ES-I3 (cell line): ENCODE results near the gene MMP7.
"Not testable (repeated sequence)": the region's sequence is repeated elsewhere in the genome, so short reads cannot be mapped to it uniquely, and the experiment has no call there.

Experiments used
- H3K36me3 ChIP-seq: 2 replicates; pipeline ENCODE4 v1.6.1; 2013; ENCODE audit warnings: mild to moderate bottlenecking, low read length, control low read depth, moderate library complexity; ENCODE audit not compliant: insufficient read depth
- H3K4me1 ChIP-seq: 2 replicates; pipeline ENCODE4 v1.6.1; 2013; ENCODE audit warnings: mild to moderate bottlenecking, control low read depth, low read length; ENCODE audit not compliant: insufficient read depth
- H3K9ac ChIP-seq: 2 replicates; pipeline ENCODE4 v1.6.1; 2013; ENCODE audit warnings: low read depth, mild to moderate bottlenecking, low read length, moderate library complexity
- H3K9me3 ChIP-seq: 2 replicates; pipeline ENCODE4 v1.6.1; 2013; ENCODE audit warnings: mild to moderate bottlenecking, low read length, moderate library complexity; ENCODE audit not compliant: control insufficient read depth, insufficient read depth

MMP7 gene

DNA sequence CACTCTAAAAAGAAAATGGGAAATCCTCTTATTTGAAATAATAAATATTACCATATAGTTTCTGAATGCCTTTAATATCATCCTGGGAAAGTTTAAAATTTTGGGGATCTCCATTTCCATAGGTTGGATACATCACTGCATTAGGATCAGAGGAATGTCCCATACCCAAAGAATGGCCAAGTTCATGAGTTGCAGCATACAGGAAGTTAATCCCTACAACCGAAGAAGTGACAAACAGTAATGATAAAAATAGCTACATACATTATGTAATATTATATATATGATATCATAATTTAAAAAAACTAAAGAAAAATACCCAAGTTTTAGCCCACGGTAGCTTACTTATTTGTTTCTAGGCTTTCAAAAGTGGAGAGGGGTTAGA, 7.4 kb downstream of the MMP7 start:
- H3K4me1 ChIP-seq, result no peaks in the 10 kb centered on the region
- H3K9me3 ChIP-seq, result no peaks in the 10 kb centered on the region
- no peaks in the 10 kb centered on the region for H3K36me3 ChIP-seq
- H3K9ac ChIP-seq, result no peak overlapping the region

DNA sequence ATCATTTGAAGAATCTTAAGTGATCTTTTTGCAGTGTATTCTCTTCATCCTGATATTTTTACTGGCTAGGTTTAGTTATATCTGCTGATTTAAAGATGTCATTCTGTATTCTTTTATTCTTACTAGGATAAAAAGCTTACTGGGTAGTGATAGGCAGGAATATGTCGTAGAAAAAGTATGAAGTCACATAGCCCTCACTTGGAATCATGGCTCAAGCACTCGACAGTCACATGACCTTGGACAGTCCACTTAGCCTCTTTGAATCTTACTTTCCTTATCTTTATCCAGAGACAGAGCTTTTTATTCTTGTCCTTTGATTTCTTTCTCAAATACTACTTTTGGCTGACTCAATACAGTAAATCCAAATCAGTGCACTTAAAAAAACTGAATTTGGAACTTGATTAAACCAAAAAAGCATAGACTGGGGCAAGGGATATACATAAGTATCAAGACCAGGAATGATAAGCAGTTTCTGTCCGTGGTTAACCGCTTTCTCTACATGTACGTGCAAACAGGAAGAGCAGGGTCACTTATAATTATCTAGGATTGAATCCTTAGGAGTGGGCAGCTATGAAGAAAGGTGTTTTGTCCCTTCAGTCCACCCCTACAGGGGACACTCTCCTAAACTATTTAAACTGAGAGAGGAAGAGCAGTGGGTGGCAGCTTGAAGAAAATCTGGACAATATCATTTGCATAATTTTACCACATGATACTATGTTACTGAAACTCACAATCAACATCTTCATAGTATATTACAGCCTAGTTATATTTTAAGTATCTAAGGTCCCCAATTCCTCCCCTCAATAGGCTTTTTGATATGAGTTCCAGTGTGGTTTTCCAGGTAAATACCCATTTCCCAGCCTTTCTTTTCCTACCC, 8.0 kb downstream of the MMP7 start:
- Histone ChIP-seq H3K9me3 (no peaks in the 10 kb centered on the region), H3K36me3 (no peaks in the 10 kb centered on the region), H3K4me1 (no peaks in the 10 kb centered on the region), H3K9ac (no peak overlapping the region)

DNA sequence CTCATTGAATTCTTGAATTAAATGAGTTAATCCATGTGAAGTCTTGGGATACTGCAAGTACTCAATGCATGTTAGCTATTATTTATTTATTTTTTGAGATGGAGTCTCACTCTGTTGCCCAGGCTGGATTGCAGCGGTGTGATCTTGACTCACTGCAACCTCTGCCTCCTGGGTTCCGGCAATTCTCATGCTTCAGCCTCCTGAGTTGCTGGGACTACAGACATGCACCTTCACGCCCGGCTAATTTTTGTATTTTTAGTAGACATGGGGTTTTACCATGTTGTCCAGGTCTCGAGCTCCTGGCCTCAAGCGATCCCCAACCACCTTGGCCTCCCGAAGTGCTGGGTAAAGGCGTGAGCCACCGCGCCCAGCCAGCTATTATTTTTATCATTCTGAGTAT, 9.4 kb downstream of the MMP7 start:
- Histone ChIP-seq H3K9ac (no peak overlapping the region), H3K9me3 (no peaks in the 10 kb centered on the region)

DNA sequence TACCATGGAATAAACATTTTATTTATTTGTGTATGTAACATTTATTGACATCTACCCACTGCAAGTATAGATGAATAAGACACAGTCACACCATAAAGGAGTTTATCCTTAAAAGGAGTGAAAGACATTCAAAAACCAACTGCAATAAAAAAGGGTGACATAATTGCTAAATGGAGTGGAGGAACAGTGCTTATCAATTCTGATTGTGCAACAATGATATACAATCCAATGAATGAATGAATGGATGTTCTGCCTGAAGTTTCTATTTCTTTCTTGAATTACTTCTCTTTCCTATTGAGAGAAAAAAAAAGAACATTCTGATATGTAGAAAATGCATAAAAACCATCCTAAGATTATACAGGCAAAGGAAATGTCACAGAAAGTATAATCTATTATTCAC, 10.0 kb downstream of the MMP7 start:
- H3K9me3 ChIP-seq, result no peaks in the 10 kb centered on the region
- no peaks in the 10 kb centered on the region for H3K36me3 ChIP-seq
- no peak overlapping the region for H3K9ac ChIP-seq
- H3K4me1 ChIP-seq, result no peaks in the 10 kb centered on the region

More for the DNA sequence above, 9.4 kb downstream of the MMP7 start:
- Histone ChIP-seq H3K4me1 (no peaks in the 10 kb centered on the region), H3K36me3 (no peaks in the 10 kb centered on the region)

DNA sequence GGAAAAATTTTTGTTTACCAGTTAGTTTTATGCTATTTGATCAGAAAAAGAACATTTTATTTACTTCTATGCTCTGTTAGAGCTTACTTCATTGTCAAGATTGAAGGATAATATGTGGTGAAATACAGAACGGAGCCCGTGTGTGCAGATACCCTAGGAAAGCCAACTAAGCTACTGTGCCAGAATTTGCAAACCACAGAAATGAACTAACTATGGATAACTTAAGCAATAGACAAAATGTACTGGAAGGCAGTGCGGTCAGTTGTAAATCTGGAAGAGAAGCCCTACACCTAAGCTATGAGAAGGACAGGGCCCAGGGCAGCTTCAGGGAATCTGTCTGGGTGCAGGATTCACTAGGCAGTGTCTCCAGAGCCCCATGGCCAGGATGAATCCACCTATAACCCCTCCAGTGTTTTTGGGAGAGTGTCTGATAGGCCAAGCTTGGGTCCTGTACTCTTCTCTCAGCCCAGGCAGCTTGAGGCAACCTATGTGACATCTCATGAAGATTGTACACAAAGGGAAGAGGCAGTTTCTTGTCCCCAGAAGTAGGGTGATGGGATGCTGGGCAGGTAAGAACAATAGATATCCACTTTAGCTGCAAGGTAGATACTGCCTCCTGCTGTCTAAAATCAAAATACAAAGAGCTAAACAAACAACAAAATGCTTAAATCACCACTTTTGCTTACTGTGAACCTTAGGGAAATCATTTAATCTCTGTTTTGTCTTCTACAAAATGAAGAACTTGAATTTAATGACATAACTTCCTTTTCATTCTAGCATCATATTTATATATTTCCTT, 12.1 kb downstream of the MMP7 start:
- H3K9ac ChIP-seq, result no peak overlapping the region
- no peaks in the 10 kb centered on the region for H3K4me1 ChIP-seq
- no peaks in the 10 kb centered on the region for H3K36me3 ChIP-seq
- no peaks in the 10 kb centered on the region for H3K9me3 ChIP-seq

DNA sequence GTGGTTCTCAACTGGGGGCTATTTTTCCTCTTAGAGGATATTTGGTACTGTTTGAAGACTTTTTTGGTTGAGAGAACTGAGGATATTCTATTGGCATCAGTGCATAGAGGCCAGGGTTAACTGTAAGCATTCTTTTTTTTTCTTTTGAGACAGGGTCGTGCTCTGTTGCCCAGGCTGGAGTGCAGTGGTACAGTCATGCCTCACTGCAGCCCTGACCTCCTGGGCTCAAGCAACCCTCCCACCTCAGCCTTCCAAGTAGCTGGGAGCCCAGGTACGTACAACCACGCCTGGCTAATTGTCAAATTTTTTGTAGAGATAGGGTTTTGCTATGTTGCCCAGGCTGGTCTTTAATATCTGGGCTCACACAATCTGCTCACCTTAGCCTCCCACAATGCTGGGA, 12.9 kb downstream of the MMP7 start:
- no peak overlapping the region for H3K9ac ChIP-seq
- H3K9me3 ChIP-seq, result no peaks in the 10 kb centered on the region
- no peaks in the 10 kb centered on the region for H3K36me3 ChIP-seq

DNA sequence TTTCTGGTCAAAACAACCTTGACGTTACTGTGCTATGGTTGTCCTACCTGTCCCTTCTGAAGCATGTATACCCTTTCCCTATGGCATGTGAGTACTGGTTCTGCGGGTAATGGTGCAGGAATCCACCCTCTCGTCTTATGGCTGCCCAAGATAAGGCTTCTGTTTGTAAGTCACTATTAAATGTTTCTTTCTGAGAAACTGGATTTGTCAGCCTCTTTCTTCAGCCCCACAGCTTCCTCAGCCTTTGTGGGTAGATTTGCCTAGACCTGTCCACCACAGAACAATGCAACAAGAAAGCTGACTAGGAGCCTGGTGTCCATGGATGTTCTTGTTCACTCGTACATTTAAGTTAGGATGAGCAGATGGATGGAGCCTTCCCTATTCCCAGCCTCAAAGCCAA, 14.4 kb downstream of the MMP7 start:
- Histone ChIP-seq H3K9me3 (no peaks in the 10 kb centered on the region), H3K36me3 (no peaks in the 10 kb centered on the region), H3K9ac (no peak overlapping the region), H3K4me1 (no peaks in the 10 kb centered on the region)

More for the DNA sequence above, 12.9 kb downstream of the MMP7 start:
- no peaks in the 10 kb centered on the region for H3K4me1 ChIP-seq

DNA sequence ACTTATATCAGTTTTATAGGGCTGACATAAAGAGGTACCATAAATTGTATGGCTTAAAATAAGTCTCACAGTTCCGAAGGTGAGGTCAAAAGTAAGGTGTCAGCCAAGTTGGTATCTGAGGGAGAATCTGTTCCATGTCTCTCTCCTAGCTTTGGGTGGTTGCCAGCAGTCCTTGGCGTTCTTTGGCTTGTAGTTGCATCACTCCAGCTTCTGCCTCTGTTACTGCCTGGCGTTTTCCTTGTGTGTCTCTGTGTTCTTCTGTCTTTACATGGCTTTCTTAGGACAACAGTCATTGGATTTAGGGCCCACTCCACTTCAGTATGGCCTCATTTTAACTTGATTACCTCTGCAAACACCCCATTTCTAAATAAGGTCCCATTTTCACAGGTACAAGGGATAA, 16.7 kb downstream of the MMP7 start:
- no peaks in the 10 kb centered on the region for H3K4me1 ChIP-seq
- no peak overlapping the region for H3K9ac ChIP-seq
- no peaks in the 10 kb centered on the region for H3K9me3 ChIP-seq
- no peaks in the 10 kb centered on the region for H3K36me3 ChIP-seq

DNA sequence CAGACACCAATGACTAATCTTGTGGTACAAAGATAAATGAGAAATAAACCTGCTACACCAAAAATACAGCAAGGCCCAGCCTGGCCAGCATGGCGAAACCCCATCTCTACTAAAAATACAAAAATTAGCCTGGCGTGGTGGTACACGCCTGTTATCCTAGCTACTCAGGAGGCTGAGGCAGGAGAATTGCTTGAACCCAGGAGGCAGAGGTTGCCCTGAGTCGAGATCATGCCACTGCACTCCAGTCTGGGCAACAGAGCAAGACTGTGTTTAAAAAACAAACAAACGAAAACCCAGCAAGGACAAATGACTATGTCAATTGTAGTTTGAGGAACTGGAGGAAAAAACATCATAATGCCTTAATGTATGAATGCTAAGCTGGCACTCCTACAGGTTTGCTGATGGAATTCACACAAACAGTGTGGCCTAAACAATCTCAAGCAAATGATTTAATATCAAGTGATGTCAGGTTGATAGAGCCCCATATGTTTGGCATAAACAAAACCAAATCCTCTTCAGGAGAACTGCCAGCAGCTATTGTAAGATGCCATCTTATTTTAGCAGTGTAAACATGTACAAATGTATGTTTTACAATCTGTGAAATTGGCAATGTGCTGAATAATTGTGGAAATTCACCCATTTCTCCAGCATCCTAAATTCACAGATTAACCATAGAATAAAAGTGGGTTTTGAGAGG, 20.0 kb downstream of the MMP7 start:
- H3K9me3 ChIP-seq, result no peaks in the 10 kb centered on the region
- H3K9ac ChIP-seq, result no peak overlapping the region
- H3K4me1 ChIP-seq, result no peaks in the 10 kb centered on the region
- no peaks in the 10 kb centered on the region for H3K36me3 ChIP-seq

DNA sequence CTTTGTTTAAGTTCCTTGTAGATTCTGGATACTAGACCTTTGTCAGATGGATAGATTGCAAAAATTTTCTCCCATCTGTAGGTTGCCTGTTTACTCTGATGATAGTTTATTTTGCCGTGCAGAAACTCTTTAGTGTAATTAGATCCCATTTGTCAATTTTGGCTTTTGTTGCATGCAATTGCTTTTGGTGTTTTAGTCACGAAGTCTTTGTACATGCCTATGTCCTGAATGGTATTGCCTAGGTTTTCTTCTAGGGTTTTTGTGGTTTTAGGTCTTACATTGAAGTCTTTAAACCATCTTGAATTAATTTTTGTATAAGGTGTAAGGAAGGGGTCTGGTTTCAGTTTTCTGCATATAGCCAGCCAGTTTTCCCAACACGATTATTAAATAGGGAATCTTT, 27.7 kb downstream of the MMP7 start:
- H3K9ac ChIP-seq, H3K36me3 ChIP-seq, H3K9me3 ChIP-seq, H3K4me1 ChIP-seq: not testable (repeated sequence)

DNA sequence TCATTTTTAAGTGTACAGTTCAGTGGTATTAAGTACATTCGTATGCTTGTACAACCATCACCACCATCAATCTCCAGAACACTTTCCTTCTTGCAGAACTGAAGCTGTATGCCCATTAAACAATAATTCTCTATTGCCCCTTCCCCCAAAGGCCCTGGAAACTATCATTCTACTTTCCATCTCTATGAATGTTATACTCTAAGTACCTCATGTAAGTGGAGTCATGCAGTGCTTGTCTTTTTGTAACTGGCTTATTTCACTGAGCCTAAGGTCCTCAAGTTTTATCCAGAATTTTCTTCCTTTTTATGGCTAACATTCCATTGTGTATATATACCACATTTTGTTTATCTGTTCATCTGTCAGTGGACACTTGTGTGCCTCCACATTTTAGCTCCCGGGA, 29.7 kb downstream of the MMP7 start:
- Histone ChIP-seq H3K36me3 (no peaks in the 10 kb centered on the region), H3K9me3 (no peaks in the 10 kb centered on the region), H3K9ac (no peak overlapping the region), H3K4me1 (no peaks in the 10 kb centered on the region)

DNA sequence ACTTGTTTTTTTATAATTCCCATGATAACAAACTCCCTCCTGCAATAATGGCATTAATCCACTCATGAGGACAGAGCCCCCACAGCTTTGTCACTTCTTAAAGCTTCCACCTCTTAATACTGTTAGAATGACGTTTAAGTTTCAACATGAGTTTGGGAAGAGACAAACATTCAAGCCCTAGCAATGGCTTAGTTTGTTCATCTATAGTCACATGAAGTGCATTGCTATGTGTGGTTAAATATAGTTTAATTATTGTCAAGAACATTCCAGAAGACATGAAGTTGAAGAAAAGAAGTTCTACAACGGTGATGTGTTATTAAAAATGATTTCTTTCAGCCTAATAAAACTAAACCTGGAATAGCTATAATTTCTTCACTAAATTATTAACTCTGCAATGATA, 30.6 kb downstream of the MMP7 start:
- Histone ChIP-seq H3K9me3 (no peaks in the 10 kb centered on the region), H3K36me3 (no peaks in the 10 kb centered on the region), H3K4me1 (no peaks in the 10 kb centered on the region), H3K9ac (no peak overlapping the region)

DNA sequence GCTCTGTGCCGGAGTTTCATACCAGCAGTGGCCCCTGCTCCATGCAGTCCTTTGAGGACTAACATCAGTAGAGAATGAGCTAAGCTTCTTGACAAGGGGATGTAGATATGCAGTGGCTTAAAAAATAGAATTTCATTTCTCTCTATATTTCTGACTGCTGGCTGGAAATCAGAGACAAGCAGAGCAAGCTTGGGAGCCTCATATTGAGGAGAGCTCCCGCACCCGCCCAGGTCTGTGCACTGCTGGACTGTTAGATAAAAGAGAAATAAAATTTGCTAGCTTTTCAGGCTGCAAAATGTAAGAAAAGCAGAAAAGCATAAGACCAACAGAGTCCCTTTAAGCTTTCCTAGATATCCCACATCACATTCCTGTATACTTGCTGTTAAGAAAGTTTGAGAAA, 31.4 kb downstream of the MMP7 start:
- Histone ChIP-seq H3K36me3 (no peaks in the 10 kb centered on the region), H3K4me1 (no peaks in the 10 kb centered on the region), H3K9ac (no peak overlapping the region), H3K9me3 (no peaks in the 10 kb centered on the region)

DNA sequence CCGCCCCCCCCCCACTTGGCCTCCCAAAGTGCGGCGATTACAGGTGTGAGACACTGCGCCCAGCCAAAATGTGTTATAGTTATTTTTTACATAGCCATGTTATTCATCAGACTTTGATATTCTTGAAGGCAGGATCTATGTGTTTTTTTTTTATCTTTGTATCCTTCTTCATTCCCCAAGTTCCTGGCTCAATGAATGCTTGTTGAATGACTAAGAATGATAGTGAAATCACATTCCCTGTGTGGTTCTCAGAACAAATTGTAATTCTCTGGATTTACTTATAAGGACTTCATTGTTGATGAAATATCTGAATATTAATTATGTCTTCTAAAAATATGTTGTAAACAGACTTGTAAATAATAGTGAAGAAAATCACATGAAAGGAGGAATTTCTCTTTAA, 33.5 kb downstream of the MMP7 start:
- Histone ChIP-seq H3K9me3 (no peaks in the 10 kb centered on the region), H3K36me3 (no peaks in the 10 kb centered on the region), H3K9ac (no peak overlapping the region), H3K4me1 (no peaks in the 10 kb centered on the region)
